HUES6 (cell line): ENCODE measurements around the gene RTL1.

Experiments
- H3K27ac ChIP-seq: 2 replicates; pipeline ENCODE4 v1.7.0; 2013; ENCODE audit warnings: low read depth, mild to moderate bottlenecking, low read length, inconsistent platforms
- H3K27me3 ChIP-seq: 2 replicates; pipeline ENCODE4 v1.6.1; 2013; ENCODE audit warnings: low read length; ENCODE audit not compliant: control insufficient read depth, insufficient read depth
- H3K36me3 ChIP-seq: 2 replicates; pipeline ENCODE4 v1.6.1; 2013; ENCODE audit warnings: low read length; ENCODE audit not compliant: control insufficient read depth, insufficient read depth
- H3K4me1 ChIP-seq: 2 replicates; pipeline ENCODE4 v1.6.1; 2013; ENCODE audit warnings: low read length; ENCODE audit not compliant: control insufficient read depth, insufficient read depth
- H3K4me3 ChIP-seq: 2 replicates; pipeline ENCODE4 v1.5.1; 2013; ENCODE audit warnings: low read depth, low read length
- H3K9ac ChIP-seq: one replicate; pipeline ENCODE4 v1.6.1; 2013; ENCODE audit warnings: mild to moderate bottlenecking, low read length
- H3K9me3 ChIP-seq: 2 replicates; pipeline ENCODE4 v1.6.1; 2013; ENCODE audit warnings: low read depth, low read length; ENCODE audit not compliant: control insufficient read depth, insufficient read depth

Gene RTL1

DNA sequence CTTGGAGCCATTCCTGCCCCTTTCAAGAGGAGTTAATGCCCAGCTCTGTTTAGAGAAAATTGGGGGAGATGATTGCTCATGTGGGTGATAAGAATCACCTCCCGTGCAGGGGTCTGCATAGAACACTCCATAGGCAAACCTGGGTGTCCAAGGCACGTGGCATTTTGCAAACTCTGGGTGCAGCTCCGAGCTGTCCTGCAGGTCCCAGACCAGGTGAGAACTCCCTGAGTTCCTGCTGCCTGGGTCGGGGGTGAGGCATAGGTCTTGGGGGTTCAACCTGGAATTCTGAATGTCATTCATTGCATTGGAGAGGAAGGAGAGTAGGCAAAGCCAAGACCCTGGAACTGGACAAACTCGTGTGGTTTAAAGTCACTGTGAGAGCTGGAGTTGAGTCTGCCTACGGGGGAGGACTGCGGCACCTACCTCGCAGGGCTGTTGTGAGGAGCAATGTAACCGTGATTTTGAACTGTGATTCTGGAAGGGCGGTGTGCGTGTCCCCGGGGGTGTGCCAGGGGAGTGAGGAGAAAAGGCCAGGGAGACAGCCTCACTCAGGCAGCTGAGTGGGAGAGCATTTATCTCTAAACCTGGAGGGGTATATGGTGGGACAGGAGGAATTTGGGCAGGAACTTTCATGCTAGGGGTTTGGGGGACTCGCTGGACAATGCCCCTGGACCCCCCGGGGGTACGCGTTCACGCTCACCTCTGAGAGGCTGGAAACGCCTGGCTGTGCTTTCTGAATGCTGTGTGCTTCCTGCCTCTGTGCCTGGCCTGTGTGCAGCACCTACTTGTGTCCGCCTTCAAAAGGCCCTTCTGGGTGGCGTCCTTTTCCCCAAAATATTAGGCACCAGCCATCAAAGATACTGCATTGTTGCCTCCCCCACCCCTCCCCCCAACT, 47.2 kb downstream of the RTL1 start:
- Histone ChIP-seq H3K27me3 (no peaks in the 10 kb centered on the region), H3K4me1 (no peaks in the 10 kb centered on the region), H3K4me3 (no peak overlapping the region), H3K36me3 (peaks cover 11% of the 10 kb centered on the region; the same call in 1 of the 2 replicates), H3K9me3 (no peaks in the 10 kb centered on the region), H3K9ac (no peak overlapping the region), H3K27ac (no peak overlapping the region)

DNA sequence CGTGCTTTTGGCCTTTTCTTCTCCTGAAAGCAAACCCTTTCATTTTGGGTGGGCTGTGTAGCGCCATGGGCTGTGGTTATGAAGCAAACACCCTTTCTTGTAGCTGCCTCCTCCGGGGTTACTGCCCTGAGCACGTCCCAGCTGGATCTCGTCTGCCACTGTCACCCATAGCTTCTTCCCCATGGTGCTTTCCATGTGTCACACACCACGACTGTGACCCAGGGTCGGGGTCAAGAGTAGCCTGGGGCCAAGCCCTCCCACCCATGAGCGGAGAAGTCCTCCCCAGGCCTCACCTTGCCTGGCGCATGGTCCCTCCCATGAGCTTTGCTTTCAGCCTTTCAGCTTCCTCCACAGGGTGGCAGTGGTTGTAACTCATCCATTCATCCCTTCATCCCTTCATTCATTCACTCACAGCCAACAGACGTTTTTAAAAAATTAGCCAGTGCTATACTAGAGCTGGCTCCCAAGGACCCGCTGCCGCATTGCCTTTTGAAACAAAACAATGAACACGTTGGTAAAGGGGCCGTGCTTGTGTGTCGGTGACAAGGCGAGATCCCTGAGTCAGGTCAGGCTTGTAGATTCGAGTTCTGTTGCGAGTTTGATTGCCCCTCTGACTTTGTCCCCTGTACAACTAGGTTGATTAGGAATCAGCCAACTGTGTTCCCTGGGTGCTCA, 48.1 kb downstream of the RTL1 start:
- Histone ChIP-seq H3K4me1 (no peaks in the 10 kb centered on the region), H3K4me3 (no peak overlapping the region), H3K9me3 (no peaks in the 10 kb centered on the region), H3K27ac (no peak overlapping the region), H3K36me3 (peaks cover 11% of the 10 kb centered on the region; the same call in 1 of the 2 replicates), H3K27me3 (no peaks in the 10 kb centered on the region), H3K9ac (no peak overlapping the region)

GRCh38 chr14:100854435-100854834, 49.1 kb downstream of the RTL1 start:
- Histone ChIP-seq H3K4me3 (no peak overlapping the region), H3K9me3 (no peaks in the 10 kb centered on the region), H3K27me3 (no peaks in the 10 kb centered on the region), H3K9ac (no peak overlapping the region), H3K4me1 (no peaks in the 10 kb centered on the region), H3K27ac (no peak overlapping the region), H3K36me3 (peaks cover 11% of the 10 kb centered on the region; the same call in 1 of the 2 replicates)

DNA sequence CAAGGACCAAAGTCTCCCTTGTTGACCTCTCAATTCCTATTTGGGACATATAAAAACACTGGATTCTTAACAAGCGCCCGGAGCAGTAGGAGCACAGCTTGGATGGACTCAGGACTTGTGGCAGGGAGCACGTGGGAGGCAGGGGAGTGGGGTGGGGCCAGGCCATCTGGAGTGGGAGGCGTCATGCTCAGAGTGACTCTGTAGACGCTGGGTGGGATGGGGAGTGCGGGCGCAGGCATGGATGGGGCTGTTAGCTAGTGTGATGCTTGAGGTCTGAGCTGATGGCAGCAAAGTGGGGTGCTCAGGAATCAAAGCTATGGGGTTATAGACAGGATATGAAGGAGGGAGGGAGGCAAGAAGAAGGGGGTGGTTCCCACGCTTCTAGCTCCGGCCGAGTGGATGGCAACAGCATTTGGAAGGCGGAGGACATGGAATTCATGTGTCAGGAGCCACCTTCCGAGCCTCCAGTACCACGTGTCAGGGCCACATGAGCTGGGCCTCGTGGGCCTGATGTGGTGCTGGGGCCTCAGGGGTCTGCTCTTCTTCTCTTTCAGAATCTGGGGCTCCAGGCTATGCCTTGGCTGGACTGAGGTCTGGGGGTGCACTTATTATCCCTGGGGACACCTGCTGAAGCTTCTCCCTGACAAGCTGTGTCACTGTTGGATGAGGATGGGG, 51.4 kb downstream of the RTL1 start:
- no peak overlapping the region for H3K9ac ChIP-seq
- H3K27me3 ChIP-seq, result no peaks in the 10 kb centered on the region
- no peaks in the 10 kb centered on the region for H3K9me3 ChIP-seq
- H3K36me3 ChIP-seq, result peaks cover 8% of the 10 kb centered on the region; the same call in 1 of the 2 replicates
- H3K4me3 ChIP-seq, result no peak overlapping the region
- H3K4me1 ChIP-seq, result no peaks in the 10 kb centered on the region
- H3K27ac ChIP-seq, result no peak overlapping the region

- Histone ChIP-seq H3K36me3 (peaks cover 8% of the 10 kb centered on the region), H3K9ac (no peak overlapping the region), H3K9me3 (no peaks in the 10 kb centered on the region), H3K27me3 (no peaks in the 10 kb centered on the region), H3K4me1 (no peaks in the 10 kb centered on the region), H3K4me3 (no peak overlapping the region), H3K27ac (no peak overlapping the region)
Measured at GRCh38 chr14:100851586-100851916, 52.0 kb downstream of the RTL1 start.

DNA sequence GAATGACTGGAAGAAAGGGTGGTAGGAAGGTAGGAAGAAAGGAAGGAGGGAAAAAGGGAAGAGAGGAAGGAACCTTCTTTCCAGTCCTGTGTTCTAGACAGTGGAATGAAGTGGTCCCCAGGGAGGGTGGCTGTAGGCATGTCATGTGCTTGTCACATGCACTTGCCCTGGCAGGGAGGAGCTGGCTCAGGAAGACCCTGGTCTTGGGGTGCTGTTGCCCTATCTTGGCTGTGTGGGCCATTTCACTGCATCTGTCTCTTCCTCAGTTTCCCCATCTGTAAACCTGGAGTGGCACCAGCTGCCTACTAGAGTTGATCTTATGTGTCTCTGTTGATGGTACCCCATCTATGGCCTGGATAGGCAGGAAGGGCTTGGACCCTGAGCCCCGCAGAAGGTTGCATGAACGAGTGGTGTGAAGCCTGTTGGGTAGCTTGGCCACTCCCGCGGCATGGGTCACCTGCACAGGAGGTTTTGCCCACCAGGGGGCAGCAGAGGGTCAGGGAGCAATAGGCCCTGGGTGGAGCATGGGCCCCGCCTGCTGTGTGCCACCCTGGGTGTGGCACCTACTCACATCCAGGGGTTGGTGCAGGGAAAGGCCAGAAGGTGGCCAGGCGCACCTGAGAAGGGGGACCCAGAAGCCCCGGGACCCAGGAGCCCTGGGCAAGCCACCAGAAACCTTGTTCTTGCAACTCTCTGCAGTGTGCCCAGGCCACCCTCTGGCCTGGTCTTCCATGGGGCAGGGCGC, 52.5 kb downstream of the RTL1 start:
- H3K36me3 ChIP-seq, result peaks cover 8% of the 10 kb centered on the region
- H3K4me3 ChIP-seq, result no peak overlapping the region
- H3K27me3 ChIP-seq, result no peaks in the 10 kb centered on the region
- no peaks in the 10 kb centered on the region for H3K4me1 ChIP-seq
- H3K9ac ChIP-seq, result no peak overlapping the region
- no peak overlapping the region for H3K27ac ChIP-seq
- no peaks in the 10 kb centered on the region for H3K9me3 ChIP-seq

GRCh38 chr14:100849115-100849781, 54.3 kb downstream of the RTL1 start:
- H3K27ac ChIP-seq, result no peak overlapping the region
- H3K4me1 ChIP-seq, result no peaks in the 10 kb centered on the region
- no peaks in the 10 kb centered on the region for H3K27me3 ChIP-seq
- H3K9me3 ChIP-seq, result no peaks in the 10 kb centered on the region
- H3K36me3 ChIP-seq, result peaks cover 6% of the 10 kb centered on the region
- no peak overlapping the region for H3K9ac ChIP-seq
- H3K4me3 ChIP-seq, result no peak overlapping the region

DNA sequence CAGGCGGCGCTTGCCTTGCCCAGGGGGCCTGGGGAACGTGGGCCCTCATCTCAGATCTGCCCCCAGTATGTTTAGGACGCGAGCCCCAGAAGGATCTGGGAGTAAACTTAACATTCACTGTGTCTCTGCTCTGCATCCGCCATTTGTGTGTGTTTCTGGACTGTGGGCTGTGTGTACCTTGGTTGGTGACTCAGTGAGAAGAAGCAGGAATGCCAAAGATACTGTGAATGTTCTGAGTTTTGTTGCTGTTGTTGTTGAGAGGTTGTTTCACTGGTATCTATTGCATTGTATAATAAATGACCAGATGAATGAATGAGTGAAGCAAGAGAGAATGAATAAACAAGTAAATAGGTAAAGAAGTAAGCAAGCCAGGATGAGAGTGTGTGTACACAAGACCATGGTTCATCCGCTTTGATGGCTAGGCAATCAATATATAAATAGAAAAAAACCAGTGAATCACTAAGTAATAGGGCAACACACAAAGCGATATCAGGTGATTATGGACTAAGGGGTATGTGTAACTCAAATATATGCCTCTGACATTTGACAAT, 57.1 kb downstream of the RTL1 start:
- Histone ChIP-seq H3K4me1 (peaks cover 10% of the 10 kb centered on the region; the same call in 1 of the 2 replicates), H3K27ac (no peak overlapping the region), H3K9me3 (no peaks in the 10 kb centered on the region), H3K9ac (no peak overlapping the region), H3K27me3 (no peaks in the 10 kb centered on the region), H3K36me3 (peaks cover 6% of the 10 kb centered on the region), H3K4me3 (no peak overlapping the region)

DNA sequence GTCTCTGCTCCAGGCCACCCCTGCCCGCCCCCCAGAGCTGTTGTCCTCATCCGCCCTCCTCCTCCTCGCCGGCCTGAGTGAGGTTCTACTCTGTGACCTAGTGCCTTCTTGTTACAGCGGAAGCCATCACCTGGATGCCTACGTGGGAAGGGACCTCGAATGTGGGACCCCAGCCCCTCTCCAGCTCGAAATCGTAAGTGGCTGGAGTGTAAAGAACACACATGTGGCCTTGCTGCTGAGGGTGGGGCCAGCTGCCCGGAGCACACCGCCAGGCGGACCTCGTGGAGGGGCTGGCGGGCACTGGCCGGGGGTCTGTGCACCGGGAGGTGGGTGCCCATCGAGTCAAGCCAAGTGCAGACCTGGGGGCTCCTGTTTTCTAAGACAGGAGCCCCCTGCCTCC, 58.2 kb downstream of the RTL1 start:
- no peak overlapping the region for H3K4me3 ChIP-seq

DNA sequence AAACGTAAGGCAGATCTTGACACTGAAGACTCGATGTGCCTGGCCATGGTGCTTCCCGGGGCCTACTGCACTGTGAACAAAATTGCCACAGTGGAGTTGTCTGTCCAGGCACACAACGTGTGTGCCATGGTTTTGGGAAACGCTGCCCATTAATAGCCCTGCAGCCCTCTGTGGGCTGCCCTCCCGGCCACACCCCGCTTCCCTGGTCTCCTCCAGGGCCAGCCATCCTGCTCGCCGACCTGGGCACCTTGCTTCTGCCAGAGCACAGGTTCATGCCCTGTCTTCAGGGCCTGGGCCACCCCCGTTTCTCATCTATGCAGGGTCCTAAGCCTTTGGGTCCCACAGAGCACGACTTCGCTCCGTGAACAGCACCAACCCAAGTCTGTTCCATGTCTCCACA, 58.7 kb downstream of the RTL1 start:
- Histone ChIP-seq H3K9me3 (no peaks in the 10 kb centered on the region), H3K4me3 (no peak overlapping the region), H3K27ac (no peak overlapping the region), H3K27me3 (no peaks in the 10 kb centered on the region), H3K36me3 (peaks cover 8% of the 10 kb centered on the region), H3K9ac (no peak overlapping the region), H3K4me1 (peaks cover 22% of the 10 kb centered on the region)

More for the DNA sequence above, 58.2 kb downstream of the RTL1 start:
- Histone ChIP-seq H3K36me3 (peaks cover 8% of the 10 kb centered on the region), H3K9ac (no peak overlapping the region), H3K27ac (no peak overlapping the region), H3K4me1 (peaks cover 17% of the 10 kb centered on the region), H3K9me3 (no peaks in the 10 kb centered on the region), H3K27me3 (no peaks in the 10 kb centered on the region)
